Measurements from ENCODE around the gene KIAA1191.
"Not testable (repeated sequence)": the region's sequence is repeated elsewhere in the genome, so short reads cannot be mapped to it uniquely, and the experiment has no call there.

KIAA1191 gene

DNA sequence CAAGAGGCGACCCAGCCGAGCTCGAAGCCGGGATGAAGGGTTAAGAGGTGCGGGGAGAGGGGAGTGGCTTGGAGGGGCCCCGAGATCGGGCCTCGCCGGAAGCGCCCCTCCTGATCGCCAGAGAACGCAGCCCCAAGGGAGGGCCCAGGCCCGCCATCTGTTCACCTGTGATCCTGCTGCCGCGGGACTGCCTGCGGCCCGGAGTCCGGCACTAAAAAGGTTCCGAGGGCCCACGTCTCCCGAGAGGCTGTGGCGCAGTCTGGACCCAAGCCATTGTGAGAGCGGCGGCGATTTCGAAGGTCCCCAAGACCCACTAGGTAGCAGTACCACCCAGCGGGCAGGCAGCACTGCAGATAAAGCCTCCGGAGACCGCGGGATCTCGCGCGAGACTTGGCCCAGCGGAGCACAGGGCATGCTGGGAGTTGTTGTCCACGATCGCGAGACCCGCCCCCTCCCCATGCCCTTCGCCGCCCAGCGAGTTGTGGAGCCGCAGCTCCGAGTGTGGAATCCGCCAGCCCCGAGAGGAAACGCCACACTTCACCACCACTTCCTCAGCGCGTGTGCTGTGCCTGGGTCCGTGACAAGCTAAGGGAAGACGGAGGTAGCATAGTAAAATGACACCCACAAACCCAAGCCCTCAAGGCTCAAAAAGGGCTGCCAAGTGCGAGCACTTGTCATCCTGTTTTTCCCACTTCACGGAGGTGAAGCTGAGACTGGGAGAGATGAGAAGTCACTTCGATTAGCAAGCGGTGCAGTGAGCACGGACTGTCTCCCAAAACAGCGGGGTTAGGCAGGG is at the start of gene KIAA1191:
KIAA1191 (minus strand) TSS at position 328 of the 796 bp plus-strand sequence. CDS start 2,256 bp downstream, outside the sequence.
- DNase-seq (ENCODE audit: low spot score): peak; percentile 94

DNA sequence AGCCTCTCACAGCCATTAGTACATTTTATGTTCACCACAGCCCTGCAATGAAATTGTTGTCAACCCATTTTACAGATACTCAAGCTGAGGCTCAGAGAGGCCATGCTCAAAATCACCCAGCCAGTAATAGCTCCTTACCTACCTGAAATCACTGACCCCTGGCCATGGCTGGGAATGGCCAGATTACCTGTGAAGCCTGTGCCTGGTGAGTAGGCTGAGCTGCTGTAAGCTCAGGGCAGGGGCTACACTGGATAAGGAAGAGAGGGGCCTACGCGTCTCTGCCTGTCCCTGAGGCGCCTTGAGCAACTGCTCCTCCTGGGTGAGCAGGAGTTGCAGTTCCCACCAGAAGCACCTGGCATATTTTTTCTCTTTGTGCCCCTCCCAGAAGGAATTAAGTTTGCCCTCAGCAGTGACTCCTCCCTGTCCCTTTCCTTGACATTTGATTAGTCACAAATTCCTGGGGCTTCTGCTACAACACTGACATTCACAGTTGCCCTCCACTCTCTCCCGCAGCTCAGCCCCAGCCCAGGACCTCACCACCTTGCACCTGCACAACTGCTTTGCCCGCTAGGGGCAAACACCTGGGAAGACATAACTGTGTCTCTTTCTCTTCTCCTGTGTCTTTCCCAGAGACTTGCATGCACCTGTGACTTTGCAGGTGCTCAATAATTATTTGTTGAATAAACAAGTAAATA is 49.1 kb upstream of the KIAA1191 start:
- DNase-seq (ENCODE audit: low spot score): no peak

DNA sequence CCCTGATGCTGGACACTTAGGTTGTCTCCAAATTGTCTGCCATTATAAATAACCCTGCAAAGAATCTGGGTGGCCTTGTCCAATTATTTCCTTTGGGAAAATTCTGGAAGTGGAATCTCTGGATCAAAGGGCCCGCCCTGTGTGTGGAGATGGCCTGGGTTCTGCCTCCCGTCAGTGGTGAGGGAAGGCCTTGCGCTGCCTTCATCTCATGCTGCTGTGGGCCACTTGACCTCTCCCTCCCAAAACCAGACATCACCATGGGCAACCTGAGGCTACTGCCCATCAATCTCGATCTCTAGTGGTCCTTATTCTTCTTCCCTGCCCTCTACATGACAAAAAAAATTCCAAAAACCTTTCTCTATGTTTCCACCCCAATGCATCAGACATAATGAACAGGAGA is 48.2 kb upstream of the KIAA1191 start:
- DNase-seq (ENCODE audit: low spot score): no peak

GRCh38 chr5:176408590-176408989 is 47.0 kb upstream of the KIAA1191 start:
- DNase-seq (ENCODE audit: low spot score): no peak

DNA sequence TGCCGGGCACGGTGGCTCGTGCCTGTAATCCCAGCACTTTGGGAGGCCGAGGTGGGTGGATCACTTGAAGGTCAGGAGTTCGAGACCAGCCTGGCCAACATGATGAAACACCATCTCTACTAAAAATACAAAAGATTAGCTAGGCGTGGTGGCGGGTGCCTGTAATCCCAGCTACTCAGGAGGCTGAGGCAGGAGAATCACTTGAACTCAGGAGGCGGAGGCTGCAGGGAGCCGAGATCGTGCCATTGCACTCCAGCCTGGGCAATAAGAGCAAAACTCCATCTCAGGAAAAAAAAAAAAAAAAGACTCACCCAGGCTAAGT is 46.6 kb upstream of the KIAA1191 start:
- not testable (repeated sequence) for DNase-seq (ENCODE audit: low spot score)

DNA sequence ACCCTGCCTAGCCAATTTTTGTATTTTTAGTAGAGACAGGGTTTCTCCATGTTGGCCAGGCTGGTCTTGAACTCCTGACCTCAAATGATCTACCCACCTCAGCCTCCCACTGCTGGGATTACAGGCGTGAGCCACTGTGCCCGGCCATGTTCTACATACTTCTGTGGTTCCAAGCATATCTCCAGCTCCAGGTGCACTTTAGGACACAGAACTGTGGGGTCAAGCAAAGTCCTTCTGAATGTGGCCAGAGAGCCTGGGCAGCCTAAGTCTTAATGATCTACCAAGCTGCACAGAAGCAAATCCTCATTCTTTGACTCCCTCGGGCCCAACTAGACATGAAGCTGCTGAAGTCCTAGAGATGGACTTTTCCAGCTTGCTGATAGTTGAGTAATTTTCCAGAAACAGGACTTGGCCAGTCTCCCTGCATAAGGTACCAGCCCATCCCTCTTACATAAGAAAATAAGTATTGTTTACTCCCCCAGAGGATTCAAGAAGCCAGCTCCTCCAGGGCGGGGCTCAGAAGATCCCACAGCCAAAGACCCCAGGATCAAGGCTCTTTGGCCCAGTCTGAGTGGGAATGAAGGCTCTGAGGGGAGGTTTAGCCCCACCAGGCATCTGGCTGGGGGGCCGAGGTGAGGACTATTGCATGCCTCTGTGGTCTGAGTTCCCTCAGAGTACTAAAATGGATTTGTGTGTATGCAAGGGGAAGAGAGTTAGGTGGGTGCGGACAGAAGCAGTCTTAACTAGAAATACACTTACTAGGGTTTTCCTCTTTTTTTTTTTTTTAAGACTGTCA is 46.1 kb upstream of the KIAA1191 start:
- peak; percentile 18 for DNase-seq (ENCODE audit: low spot score)

DNA sequence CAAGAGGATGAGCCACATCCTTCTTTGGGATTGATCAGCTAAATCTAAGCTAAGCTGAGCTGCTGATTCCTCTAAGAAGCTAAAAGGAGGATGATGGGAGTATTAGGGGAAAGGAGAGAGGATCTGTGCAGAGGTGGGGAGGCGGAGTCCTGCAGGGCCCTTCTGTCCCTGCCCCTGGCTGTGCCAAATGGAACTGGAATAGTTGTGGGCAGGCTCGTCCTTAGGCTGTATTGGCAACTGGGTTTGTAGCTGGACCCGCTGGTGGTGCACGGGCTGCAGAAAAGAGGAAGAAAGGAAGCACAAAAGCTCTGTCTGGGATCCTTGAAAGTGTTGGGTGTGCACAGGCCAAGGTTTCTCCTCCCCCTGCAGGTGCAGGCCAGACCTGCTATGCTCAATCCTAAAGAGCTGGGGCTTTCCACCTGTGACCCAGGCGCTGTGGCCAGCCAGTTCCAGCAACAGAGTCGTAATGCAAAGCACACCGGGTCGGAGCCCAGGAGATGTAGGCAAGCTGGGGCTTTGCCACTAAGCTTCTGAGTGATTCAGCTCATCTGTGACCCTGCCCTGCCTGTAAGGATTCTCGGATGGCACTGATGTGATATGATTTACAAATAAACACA is 45.0 kb upstream of the KIAA1191 start:
- no peak for DNase-seq (ENCODE audit: low spot score)

GRCh38 chr5:176405656-176406435 is 44.3 kb upstream of the KIAA1191 start:
- DNase-seq (ENCODE audit: low spot score): no peak

- no peak for DNase-seq (ENCODE audit: low spot score)
These were observed 40.0 kb upstream of the KIAA1191 start for GRCh38 chr5:176401281-176402205.

DNA sequence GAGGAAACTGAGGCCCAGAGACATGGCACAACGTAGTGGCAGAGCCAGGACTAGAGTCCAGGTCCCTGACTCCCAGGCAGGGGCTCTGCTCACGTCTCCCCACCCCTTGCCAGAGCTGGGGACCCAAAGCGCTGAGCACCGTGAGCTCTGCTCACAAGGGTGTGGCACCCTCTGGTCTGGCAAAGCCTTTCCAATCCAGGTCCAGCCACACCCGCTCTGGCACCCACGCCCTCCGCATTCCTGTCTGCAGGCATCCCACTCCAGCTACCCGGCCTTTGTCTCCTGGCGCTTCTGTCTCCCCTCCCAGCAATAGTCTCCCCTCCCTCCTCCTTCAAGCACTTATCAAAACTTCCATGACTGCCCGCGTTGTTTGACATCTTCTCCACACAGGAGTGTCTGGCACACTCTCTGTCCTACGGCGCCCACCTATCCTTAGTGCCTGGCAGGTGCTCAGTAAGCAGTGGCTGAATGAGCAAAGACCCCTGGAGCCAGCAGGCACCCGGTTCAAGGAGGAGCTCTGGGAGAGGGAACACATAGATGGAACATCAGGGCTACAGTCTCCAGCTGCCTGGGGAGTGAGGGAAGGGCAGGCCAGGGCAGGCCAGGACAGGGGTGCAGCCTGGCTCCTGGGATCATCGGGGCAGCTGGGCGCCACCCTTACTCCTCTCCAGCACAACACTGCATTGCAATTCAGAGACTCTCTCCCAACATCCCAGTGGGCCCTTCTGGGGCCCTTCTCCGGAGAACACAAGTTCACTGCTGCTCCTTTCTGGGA is 39.0 kb upstream of the KIAA1191 start:
- DNase-seq (ENCODE audit: low spot score): no peak

DNA sequence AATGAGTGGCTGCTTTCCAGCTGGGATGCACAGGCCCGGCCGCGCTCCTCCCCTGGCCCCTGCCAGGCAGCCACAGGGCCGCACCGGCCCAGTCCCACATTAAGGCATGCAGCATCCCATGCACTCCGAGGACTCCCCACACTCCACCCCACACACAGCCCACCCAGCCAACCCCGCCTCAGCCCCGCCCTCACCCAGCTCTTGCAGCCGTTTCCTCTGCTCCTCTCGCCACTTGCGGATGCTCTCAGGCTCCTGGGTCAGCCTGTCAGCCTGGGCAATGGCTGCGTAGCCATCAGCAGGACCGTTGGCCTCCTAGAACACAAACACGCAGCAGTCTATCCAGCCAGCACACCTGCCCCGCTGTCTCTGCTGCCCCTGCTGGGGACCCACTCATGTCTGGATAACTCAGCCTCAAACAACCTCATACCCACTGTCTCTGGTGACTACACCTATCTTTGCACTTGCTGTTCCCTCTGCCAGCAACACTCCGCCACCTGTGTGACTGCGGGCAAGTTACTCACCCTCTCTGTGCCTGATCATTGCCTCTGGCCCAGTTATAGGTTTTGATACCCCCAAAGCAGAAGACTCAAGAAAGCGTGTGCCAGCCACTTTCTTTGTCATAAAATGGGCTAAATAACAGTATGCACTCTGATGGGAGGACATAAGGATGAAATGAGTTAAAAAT is 36.3 kb upstream of the KIAA1191 start:
- DNase-seq (ENCODE audit: low spot score): no peak

- DNase-seq (ENCODE audit: low spot score): no peak
These were observed 34.8 kb upstream of the KIAA1191 start for GRCh38 chr5:176396330-176396729.

- DNase-seq (ENCODE audit: low spot score): no peak
These were observed 33.5 kb upstream of the KIAA1191 start for GRCh38 chr5:176394881-176395675.

- DNase-seq (ENCODE audit: low spot score): no peak
These were observed 32.5 kb upstream of the KIAA1191 start for GRCh38 chr5:176394096-176394495.

DNA sequence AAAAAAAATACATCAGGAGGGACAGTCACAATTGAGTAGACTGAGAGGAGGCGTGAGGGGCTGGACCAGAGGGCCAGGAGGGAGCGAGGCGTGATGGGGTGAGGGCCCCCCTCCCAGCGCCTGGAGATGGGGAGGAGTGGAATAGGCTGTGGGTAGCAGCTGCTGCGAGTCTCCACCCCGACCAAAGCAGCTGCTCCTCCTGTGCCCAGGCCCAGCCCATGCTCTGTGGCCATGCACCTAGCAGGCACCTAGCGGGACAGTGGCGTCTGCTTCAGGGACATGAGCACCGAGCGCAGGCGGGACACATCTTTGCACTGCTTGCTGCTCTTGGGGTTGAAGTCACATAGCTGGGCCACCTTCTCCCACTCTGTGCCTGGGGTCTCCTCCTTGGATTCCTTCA is 31.0 kb upstream of the KIAA1191 start:
- no peak for DNase-seq (ENCODE audit: low spot score)

- no peak for DNase-seq (ENCODE audit: low spot score)
These were observed 30.4 kb upstream of the KIAA1191 start for GRCh38 chr5:176391999-176392398.

DNA sequence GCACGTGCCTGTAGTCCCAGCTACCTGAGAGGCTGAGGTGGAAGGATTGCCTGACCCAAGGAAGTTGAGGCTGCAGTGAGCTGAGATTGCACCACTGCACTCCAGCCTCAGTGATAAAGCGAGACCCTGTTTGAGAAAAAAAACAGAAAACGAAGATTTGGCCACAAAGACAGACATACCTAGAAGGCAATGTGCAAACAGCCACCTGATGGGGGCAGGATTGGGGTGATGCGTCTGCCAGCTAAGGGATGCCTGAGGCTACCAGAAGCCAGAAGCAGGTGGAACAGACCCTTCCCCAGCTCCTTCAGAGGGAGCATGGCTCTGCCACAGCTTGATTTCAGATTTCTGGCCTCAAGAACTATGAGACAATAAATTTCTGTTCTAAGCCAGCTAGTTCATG is 29.9 kb upstream of the KIAA1191 start:
- DNase-seq (ENCODE audit: low spot score): no peak
